ENCODE measurements around the gene REV1.

Gene REV1

GRCh38 chr2:99450199-99450598 lies 39.6 kb downstream of the REV1 start:
- DNase-seq (ENCODE audit: low read depth in 2 of 2) = no peak

GRCh38 chr2:99448556-99448955 lies 41.3 kb downstream of the REV1 start:
- DNase-seq (ENCODE audit: low read depth in 2 of 2) = no peak

- no peak for DNase-seq (ENCODE audit: low read depth in 2 of 2)
Measured at GRCh38 chr2:99445065-99445464, 44.8 kb downstream of the REV1 start.

- no peak for DNase-seq (ENCODE audit: low read depth in 2 of 2)
Measured at GRCh38 chr2:99444222-99444621, 45.6 kb downstream of the REV1 start.

GRCh38 chr2:99442837-99443236 lies 47.0 kb downstream of the REV1 start:
- no peak for DNase-seq (ENCODE audit: low read depth in 2 of 2)

- DNase-seq (ENCODE audit: low read depth in 2 of 2) = no peak
Measured at GRCh38 chr2:99439971-99440505, 49.8 kb downstream of the REV1 start.

- DNase-seq (ENCODE audit: low read depth in 2 of 2) = no peak
Measured at GRCh38 chr2:99436874-99437273, 52.9 kb downstream of the REV1 start.

- no peak for DNase-seq (ENCODE audit: low read depth in 2 of 2)
Measured at GRCh38 chr2:99433340-99433739, 56.5 kb downstream of the REV1 start.

GRCh38 chr2:99431587-99432275 lies 58.1 kb downstream of the REV1 start:
- DNase-seq (ENCODE audit: low read depth in 2 of 2) = no peak

- no peak for DNase-seq (ENCODE audit: low read depth in 2 of 2)
Measured at GRCh38 chr2:99430614-99431291, 59.1 kb downstream of the REV1 start.

GRCh38 chr2:99425022-99425421 lies 64.8 kb downstream of the REV1 start:
- no peak for DNase-seq (ENCODE audit: low read depth in 2 of 2)

- DNase-seq (ENCODE audit: low read depth in 2 of 2) = no peak
Measured at GRCh38 chr2:99424371-99424770, 65.4 kb downstream of the REV1 start.

- no peak for DNase-seq (ENCODE audit: low read depth in 2 of 2)
Measured at GRCh38 chr2:99422599-99422998, 67.2 kb downstream of the REV1 start.

GRCh38 chr2:99421469-99421868 lies 68.3 kb downstream of the REV1 start:
- DNase-seq (ENCODE audit: low read depth in 2 of 2) = no peak

GRCh38 chr2:99420751-99421299 lies 69.0 kb downstream of the REV1 start:
- no peak for DNase-seq (ENCODE audit: low read depth in 2 of 2)

GRCh38 chr2:99420031-99420430 lies 69.8 kb downstream of the REV1 start:
- no peak for DNase-seq (ENCODE audit: low read depth in 2 of 2)

GRCh38 chr2:99417396-99417795 lies 72.4 kb downstream of the REV1 start:
- DNase-seq (ENCODE audit: low read depth in 2 of 2) = no peak

GRCh38 chr2:99414566-99414965 lies 75.3 kb downstream of the REV1 start:
- DNase-seq (ENCODE audit: low read depth in 2 of 2) = no peak

GRCh38 chr2:99410276-99410675 lies 79.5 kb downstream of the REV1 start:
- DNase-seq (ENCODE audit: low read depth in 2 of 2) = no peak

GRCh38 chr2:99406137-99406536 lies 83.7 kb downstream of the REV1 start:
- DNase-seq (ENCODE audit: low read depth in 2 of 2) = no peak

GRCh38 chr2:99404797-99405669 lies 84.8 kb downstream of the REV1 start:
- DNase-seq (ENCODE audit: low read depth in 2 of 2) = no peak
